ENCODE results near the gene B9D1. TPM values are rescaled to one million over a fixed set of nuclear protein-coding genes. Genes with fewer than 3 reads are reported as not detected.

B9D1 gene
- total RNA-seq, 1 donor from 2014 or later, result 16.5 TPM

DNA sequence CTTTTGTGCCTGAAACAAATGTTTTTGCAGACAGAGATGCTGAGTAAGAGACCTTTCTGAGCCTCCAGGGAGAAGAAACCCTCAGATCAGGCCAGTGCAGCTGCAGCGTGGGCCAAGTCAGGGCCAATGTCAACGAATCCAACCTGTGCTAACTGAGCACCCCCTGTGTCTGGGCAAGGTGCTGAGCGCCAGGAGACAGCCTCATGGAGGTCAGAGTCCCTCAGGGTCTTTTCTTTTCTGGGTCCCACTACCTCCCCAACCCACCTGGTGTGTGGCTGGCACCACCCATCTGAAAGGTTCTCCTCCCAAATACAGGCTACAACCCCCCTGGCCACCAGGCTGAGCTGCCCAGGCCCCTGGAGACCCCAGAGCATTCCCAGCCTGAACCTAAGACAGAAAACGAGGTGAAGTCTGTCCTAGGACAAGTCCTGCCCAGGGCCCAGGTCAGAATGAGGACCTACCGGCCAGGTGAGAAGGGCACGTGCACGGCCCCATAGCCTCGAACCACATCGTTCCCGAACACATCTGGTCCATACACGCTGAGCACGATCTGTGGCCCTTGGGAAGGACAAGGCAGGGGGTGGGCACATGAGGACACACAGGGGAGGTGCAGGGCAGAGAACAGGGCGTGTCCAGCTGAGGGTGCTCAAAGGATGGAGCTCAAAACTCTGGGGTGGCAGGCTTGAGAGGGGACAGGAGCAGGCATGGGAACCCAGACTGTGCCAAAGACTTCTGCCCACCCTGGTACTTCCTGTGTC lies 15.0 kb downstream of the B9D1 start:
- no peak for TF ChIP-seq CTCF (IDR thresholded peaks at IDR 0.05)
- Mint-ChIP-seq H3K36me3 (ENCODE audit: unreplicated experiment) (peaks cover 8% of the 10 kb centered on the region), H3K27ac (ENCODE audit: unreplicated experiment) (peak overlapping the region; percentile 88), H3K27me3 (ENCODE audit: unreplicated experiment) (no peaks in the 10 kb centered on the region), H3K4me3 (ENCODE audit: unreplicated experiment) (no peak overlapping the region), H3K9me3 (ENCODE audit: unreplicated experiment) (no peaks in the 10 kb centered on the region), H3K4me1 (ENCODE audit: unreplicated experiment) (peaks cover 28% of the 10 kb centered on the region)
- no peak for DNase-seq (ENCODE audit: extremely low spot score, unreplicated experiment)

DNA sequence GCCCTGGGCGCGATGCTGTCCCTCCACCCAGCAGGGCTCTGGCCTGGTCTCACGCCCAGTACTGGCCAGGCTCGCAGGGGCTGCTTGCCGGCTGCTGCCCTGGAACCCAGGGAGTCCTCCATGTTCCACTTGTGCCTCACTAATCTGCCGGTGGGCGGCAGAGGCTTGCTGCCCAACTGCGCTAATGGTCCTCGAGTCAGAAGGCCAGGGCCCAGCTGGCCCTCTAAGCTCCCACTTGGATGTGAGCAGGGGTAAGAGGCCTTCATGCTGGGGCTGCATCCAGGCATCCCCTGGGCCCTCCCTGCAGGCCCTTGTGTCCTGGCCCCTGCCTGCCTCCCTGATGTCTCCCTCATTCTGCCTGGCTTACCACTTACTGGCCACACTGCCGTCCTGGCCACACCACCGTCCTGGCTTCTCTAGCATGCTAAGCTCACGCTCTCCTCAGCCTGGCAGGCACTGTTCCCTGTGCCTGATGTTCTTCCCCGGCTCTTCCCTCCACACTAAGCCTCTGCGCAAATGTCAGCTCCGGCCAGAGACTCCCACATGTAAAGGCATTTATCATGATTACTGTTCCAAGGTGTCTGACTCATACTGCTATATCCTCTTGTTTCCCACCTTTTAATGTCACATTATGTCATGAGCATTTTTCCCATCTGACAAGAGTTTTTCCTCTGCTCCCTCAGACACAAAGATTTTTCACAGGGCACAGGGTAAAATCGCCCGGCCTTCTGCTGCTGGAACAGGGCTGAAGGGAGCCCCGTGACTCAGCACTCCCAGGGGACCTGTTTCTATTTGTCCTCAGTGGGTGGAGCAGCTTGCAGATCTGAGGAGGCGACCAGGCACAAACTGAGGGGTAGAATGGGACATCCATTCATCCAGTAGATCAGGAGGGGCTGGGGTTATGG lies 15.9 kb downstream of the B9D1 start:
- Mint-ChIP-seq H3K27ac (ENCODE audit: unreplicated experiment) (peak overlapping the region; percentile 88), H3K27me3 (ENCODE audit: unreplicated experiment) (no peaks in the 10 kb centered on the region), H3K4me1 (ENCODE audit: unreplicated experiment) (peaks cover 36% of the 10 kb centered on the region), H3K9me3 (ENCODE audit: unreplicated experiment) (no peaks in the 10 kb centered on the region), H3K4me3 (ENCODE audit: unreplicated experiment) (no peak overlapping the region), H3K36me3 (ENCODE audit: unreplicated experiment) (peaks cover 8% of the 10 kb centered on the region)
- DNase-seq (ENCODE audit: extremely low spot score, unreplicated experiment), result no peak
- TF ChIP-seq CTCF (IDR thresholded peaks at IDR 0.05), result no peak

DNA sequence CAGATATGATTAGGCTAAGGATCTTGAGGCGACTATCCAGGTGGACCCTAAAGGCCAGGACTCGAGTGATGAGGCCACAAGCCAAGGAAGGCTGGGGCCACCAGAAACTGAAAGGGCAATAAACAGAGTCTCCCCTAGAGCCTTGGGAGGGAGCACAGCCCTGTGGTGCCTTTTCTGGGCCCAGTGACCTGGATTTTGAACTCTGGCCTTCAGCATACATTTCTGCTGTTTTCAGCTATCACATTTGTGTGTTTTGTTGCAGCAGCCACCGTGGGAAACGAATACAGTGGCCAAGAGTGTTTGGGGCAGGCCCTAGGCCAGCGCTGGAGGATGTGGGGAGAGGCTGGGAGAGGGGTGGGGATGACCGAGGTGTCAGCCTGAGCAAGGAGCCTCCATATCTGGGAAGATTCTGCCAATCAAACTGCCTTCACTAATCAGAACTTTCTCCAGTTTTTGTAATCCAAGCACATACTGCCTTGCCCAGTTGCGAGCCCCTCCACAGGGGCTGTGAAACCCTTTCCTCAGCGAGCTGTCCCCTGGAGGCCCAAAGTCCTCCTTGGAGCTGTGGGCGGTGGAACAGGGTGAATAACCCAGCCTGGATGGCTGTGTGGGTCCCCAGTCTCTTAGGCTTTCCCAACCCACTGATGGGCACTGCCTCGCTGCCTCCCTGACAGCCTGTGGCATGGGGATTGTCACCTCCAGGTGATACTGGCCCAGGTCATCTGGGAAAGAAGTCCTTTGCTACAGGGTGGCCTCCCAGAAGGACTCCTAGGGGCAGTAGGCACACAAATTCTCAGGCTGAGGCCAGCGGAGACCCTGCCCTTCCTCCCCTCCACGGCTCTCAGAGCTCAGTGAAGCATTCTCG lies 16.8 kb downstream of the B9D1 start:
- no peaks in the 10 kb centered on the region for H3K9me3 Mint-ChIP-seq (ENCODE audit: unreplicated experiment)
- no peaks in the 10 kb centered on the region for H3K27me3 Mint-ChIP-seq (ENCODE audit: unreplicated experiment)
- H3K27ac Mint-ChIP-seq (ENCODE audit: unreplicated experiment), result peak overlapping the region; percentile 88
- no peak overlapping the region for H3K4me3 Mint-ChIP-seq (ENCODE audit: unreplicated experiment)
- peaks cover 2% of the 10 kb centered on the region for H3K36me3 Mint-ChIP-seq (ENCODE audit: unreplicated experiment)
- TF ChIP-seq CTCF (IDR thresholded peaks at IDR 0.05), result no peak
- peaks cover 42% of the 10 kb centered on the region for H3K4me1 Mint-ChIP-seq (ENCODE audit: unreplicated experiment)
- no peak for DNase-seq (ENCODE audit: extremely low spot score, unreplicated experiment)

- peaks cover 2% of the 10 kb centered on the region for H3K36me3 Mint-ChIP-seq (ENCODE audit: unreplicated experiment)
- no peaks in the 10 kb centered on the region for H3K27me3 Mint-ChIP-seq (ENCODE audit: unreplicated experiment)
- no peak overlapping the region for H3K4me3 Mint-ChIP-seq (ENCODE audit: unreplicated experiment)
- peaks cover 42% of the 10 kb centered on the region for H3K4me1 Mint-ChIP-seq (ENCODE audit: unreplicated experiment)
- no peaks in the 10 kb centered on the region for H3K9me3 Mint-ChIP-seq (ENCODE audit: unreplicated experiment)
- no peak for TF ChIP-seq CTCF (IDR thresholded peaks at IDR 0.05)
- DNase-seq (ENCODE audit: extremely low spot score, unreplicated experiment), result no peak
- H3K27ac Mint-ChIP-seq (ENCODE audit: unreplicated experiment), result peak overlapping the region; percentile 44
These were observed 17.5 kb downstream of the B9D1 start for GRCh38 chr17:19345067-19345460.
